ENCODE results near the gene ASF1A. TPM values are rescaled to one million over a fixed set of nuclear protein-coding genes. Genes with fewer than 3 reads are reported as not detected.

ASF1A gene
- total RNA-seq, 4 donors from 2014 or later = 22.2 to 25.9 (median 23.7) TPM

DNA sequence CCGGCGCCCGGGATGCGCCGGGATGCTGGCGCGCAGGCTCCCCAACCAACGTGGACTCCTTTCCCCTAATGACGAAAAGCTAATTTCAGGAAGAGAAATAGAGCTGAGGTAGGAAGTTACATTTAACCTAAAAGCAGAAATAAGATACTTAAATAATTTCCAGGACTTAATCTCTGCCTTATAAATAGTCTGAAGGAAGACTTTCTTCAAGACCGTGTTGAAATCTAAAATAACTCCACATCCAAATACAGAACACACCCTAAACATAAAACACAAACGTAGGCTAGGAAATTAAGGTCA lies 1.3 kb downstream of the ASF1A start:
- WGBS, 2 donors = 0 to 1% methylated on average over 10 to 11 of the region's 11 CpGs
- Histone ChIP-seq H3K36me3 (no peaks in the 10 kb centered on the region), H3K4me3 (replicated peaks in 1 of 3) (peak overlapping the region in 2 of 3 donors; percentile 82 to 90), H3K27me3 (no peaks in the 10 kb centered on the region), H3K9me3 (no peaks in the 10 kb centered on the region), H3K4me1 (peaks cover 0 to 30% of the 10 kb centered on the region in 2 donors), H3K27ac (peak overlapping the region; percentile 94 to 98 (median 97))
- TF ChIP-seq, protein P1, sequence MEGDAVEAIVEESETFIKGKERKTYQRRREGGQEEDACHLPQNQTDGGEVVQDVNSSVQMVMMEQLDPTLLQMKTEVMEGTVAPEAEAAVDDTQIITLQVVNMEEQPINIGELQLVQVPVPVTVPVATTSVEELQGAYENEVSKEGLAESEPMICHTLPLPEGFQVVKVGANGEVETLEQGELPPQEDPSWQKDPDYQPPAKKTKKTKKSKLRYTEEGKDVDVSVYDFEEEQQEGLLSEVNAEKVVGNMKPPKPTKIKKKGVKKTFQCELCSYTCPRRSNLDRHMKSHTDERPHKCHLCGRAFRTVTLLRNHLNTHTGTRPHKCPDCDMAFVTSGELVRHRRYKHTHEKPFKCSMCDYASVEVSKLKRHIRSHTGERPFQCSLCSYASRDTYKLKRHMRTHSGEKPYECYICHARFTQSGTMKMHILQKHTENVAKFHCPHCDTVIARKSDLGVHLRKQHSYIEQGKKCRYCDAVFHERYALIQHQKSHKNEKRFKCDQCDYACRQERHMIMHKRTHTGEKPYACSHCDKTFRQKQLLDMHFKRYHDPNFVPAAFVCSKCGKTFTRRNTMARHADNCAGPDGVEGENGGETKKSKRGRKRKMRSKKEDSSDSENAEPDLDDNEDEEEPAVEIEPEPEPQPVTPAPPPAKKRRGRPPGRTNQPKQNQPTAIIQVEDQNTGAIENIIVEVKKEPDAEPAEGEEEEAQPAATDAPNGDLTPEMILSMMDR (IDR thresholded peaks at IDR 0.05) = no peak
- TF ChIP-seq POLR2A (IDR thresholded peaks at IDR 0.05) = peak in 1 of 2 donors; percentile 47
- intact Hi-C loops (cut with DNase I) = loop anchor here (10.0 kb wide), 1 partner anchor 180 kb away; the partner anchor contains the start of gene FAM184A
- no peak for DNase-seq

DNA sequence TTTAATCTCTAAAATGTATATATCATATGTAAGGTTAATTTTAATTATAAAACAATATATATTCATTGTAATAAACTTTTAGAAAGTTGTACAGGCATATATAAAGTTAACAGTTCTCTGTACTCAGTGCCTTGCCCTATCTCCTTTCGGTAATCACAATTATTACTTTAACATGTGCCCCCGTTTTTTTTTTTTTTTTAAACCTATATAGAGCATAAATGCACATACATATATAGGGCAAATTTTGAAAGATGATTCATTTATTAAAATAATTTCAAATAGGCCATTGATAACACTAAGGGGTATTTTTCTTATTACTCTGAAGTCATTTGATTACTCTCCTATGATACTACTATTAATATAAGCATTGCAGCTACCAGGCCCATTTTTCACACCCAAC lies 1.9 kb downstream of the ASF1A start:
- Histone ChIP-seq H3K4me1 (peaks cover 0 to 30% of the 10 kb centered on the region in 2 donors), H3K9me3 (no peaks in the 10 kb centered on the region), H3K27me3 (no peaks in the 10 kb centered on the region), H3K36me3 (no peaks in the 10 kb centered on the region), H3K4me3 (replicated peaks in 1 of 3) (no peak overlapping the region), H3K27ac (peak overlapping the region in 2 of 3 donors; percentile 94 to 98)
- no peak for DNase-seq
- intact Hi-C loops (cut with DNase I) = loop anchor here (10.0 kb wide), 1 partner anchor 179 kb away; the partner anchor contains the start of gene FAM184A
- TF ChIP-seq POLR2A (IDR thresholded peaks at IDR 0.05) = no peak
- TF ChIP-seq, protein P1 (IDR thresholded peaks at IDR 0.05) = no peak
- WGBS, 2 donors = 48 to 51% methylated on average over 2 of the region's 2 CpGs

DNA sequence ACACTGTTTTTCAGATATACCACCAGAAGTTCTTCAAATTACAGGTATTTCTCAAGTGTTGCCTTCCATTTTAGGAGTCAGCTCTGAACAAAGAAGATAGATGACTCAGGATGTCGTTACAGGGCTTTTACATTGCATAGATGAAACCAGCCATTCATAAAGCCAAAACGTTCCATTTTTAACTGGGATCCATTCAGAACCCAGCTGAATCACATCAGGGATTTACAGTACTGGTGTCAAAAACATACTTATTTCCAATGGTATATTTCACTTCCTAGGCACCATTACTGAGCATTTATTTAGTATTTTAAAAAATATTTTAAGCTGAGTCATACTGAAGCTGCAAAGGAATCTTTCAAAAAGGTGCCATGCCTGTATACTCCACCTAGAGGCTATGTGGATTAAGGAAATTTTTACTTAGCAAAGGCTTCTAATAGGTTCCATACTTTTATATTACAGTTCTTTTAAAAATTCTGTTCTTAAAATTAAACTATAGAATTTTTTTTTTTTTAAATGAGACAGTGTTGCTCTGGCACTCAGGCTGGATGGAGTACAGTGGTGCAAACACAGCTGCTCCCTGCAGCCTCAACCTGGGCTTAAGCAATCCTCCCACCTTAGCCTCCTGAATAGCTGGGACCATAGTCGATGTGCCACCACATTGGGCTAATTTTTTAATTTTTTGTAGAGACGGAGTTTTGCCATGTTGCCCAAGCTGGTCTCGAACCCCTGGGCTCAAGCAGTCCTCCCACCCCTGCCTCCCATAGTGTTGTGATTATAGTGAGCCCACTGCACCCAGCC lies 2.6 kb downstream of the ASF1A start:
- Histone ChIP-seq H3K4me3 (replicated peaks in 1 of 3) (no peak overlapping the region), H3K27ac (peak overlapping the region in 2 of 3 donors; percentile 71 to 94), H3K36me3 (no peaks in the 10 kb centered on the region), H3K9me3 (no peaks in the 10 kb centered on the region), H3K4me1 (peaks cover 2 to 26% of the 10 kb centered on the region in 2 donors), H3K27me3 (no peaks in the 10 kb centered on the region)
- no peak for DNase-seq
- TF ChIP-seq, protein P1 (IDR thresholded peaks at IDR 0.05) = peak in 3 of 6 experiments; percentile 22 to 34 (median 25)
- no peak for TF ChIP-seq POLR2A (IDR thresholded peaks at IDR 0.05)
- 69 to 73% methylated on average over 5 of the region's 5 CpGs for WGBS, 2 donors
- intact Hi-C loops (cut with DNase I) = loop anchor here (10.0 kb wide), 1 partner anchor 178 kb away; the partner anchor contains the start of gene FAM184A

DNA sequence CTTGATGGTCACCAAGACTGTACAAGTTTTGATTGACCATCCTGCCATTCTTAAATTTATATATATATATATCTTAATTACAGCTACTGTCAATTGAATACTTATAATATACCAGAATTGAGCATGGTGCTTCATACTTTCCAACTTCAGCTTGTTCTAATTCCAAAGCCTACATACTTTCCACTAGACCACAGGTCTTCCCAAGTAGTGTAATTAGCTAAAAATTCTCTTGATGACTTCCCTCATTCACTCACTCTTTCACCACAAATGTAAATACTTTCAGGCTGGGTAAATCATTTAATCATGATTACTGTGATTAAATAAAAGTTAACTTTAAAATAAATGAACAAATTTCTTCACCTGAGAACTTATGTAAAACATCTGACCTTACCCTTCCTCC lies 3.4 kb downstream of the ASF1A start:
- H3K4me1 ChIP-seq = peaks cover 4 to 19% of the 10 kb centered on the region in 2 donors
- no peaks in the 10 kb centered on the region for H3K9me3 ChIP-seq
- intact Hi-C loops (cut with DNase I) = loop anchor here (10.0 kb wide), 1 partner anchor 177 kb away; the partner anchor contains the start of gene FAM184A
- no peaks in the 10 kb centered on the region for H3K36me3 ChIP-seq
- no peaks in the 10 kb centered on the region for H3K27me3 ChIP-seq
- no peak for DNase-seq
- no peak overlapping the region for H3K27ac ChIP-seq
- TF ChIP-seq, protein P1 (IDR thresholded peaks at IDR 0.05) = no peak
- no peak for TF ChIP-seq POLR2A (IDR thresholded peaks at IDR 0.05)
- H3K4me3 ChIP-seq (replicated peaks in 1 of 3) = no peak overlapping the region

DNA sequence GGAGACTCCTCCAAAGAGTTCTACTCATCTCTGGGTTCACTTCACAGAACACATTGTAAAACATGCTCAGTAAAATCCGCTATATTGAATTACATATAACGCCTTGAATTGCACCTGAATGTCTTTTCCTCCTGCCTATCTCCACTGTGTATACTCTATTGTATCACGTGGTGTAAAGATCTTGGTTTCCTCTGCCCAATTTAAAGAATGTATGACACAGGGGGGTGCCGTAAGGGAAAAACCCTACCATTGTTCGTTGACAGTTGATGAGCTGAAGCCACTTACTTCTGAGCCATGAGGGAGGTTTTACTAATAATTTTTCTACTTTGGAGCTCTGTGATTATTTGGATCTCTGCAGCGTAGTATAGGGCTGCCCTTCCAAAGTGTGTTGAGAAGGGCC lies 6.0 kb downstream of the ASF1A start:
- Histone ChIP-seq H3K27me3 (no peaks in the 10 kb centered on the region), H3K36me3 (peaks cover 3 to 4% of the 10 kb centered on the region in 2 donors), H3K4me1 (peaks cover 4 to 19% of the 10 kb centered on the region in 2 donors), H3K9me3 (no peaks in the 10 kb centered on the region), H3K4me3 (replicated peaks in 1 of 3) (no peak overlapping the region), H3K27ac (no peak overlapping the region)
- TF ChIP-seq POLR2A (IDR thresholded peaks at IDR 0.05) = no peak
- TF ChIP-seq, protein P1 (IDR thresholded peaks at IDR 0.05) = no peak
- DNase-seq = no peak
- 82 to 90% methylated on average over 6 of the region's 6 CpGs for WGBS, 2 donors
- intact Hi-C loops (cut with DNase I) = loop anchor here (10.0 kb wide), 1 partner anchor 175 kb away; the partner anchor contains the start of gene FAM184A
